Kidney glomerular epithelial cell (primary cell): ENCODE measurements around the gene SARDH.
A peak's percentile ranks its signal among the peaks of the same experiment; 100 is the strongest.
"Not testable (repeated sequence)": the region's sequence is repeated elsewhere in the genome, so short reads cannot be mapped to it uniquely, and the experiment has no call there.

ENCODE experiments used
- DNase-seq: peaks from one replicate; lab custom pipeline; 2025; lab: John Stamatoyannopoulos, UW

The SARDH gene

DNA sequence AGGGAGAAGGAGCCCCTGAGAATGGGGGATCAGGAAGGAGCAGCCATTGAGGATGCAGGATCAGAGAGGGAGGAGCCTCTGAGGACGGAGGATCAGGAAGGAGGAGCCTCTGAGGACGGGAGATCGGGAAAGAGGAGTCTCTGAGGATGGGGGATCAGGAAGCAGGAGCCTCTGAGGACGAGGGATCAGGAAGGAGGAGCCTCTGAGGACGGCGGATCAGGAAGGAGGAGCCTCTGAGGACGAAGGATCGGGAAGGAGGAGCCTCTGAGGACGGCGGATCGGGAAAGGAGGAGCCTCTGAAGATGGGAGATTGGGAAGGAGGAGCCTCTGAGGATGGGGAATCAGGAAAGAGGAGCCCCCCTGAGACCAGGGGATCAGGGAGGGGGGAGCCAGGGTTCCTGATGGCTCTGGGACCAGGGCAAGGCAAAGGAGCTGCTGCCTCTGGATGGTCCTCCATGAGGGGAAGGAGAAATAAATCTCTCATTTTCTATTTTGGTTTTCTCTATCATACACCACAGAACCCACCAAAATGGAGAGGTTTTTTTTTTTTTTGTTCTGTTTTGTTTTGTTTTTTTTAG lies 22.6 kb upstream of the SARDH start:
- no peak for DNase-seq

DNA sequence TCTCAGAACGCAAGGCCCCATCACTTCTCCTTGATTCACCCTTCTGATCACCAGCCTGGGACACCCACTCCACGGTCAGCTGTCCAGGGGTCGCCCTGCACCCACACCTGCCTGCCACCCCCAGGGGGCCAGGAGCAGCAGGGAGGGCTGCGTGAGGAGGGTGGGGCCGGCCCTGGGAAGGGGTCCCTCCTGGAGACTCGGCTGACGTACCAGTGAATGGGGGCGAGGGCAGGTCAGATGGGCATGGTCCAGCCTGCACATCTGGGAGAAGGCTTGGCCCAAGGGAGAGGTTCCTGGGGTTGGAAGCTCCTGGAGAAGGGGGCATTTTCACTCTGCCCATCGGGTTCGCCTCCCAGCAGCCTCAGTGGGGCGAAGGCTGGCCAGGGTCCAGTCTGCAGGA lies 21.8 kb upstream of the SARDH start:
- no peak for DNase-seq

GRCh38 chr9:133759146-133759900 lies 21.2 kb upstream of the SARDH start:
- DNase-seq: no peak

DNA sequence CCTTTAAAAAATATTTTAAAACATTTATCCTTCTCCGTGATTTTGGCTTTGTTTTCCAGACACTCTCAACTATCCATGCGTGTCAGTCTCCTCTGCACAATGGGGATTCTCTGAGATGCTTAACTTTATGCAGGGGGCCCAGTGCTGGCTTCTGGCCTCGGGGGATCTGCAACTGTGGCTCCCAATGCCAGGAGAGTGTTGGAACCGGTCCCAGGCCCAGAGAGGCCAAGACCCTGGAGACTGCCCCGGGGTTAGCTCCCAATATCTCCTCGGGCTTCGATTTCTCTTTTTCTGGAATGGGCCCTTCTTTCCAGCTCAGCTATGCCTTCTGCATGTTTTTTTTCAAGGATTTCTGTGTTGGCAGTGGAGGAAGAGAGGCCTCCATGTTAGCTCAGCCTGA lies 20.1 kb upstream of the SARDH start:
- DNase-seq: no peak

DNA sequence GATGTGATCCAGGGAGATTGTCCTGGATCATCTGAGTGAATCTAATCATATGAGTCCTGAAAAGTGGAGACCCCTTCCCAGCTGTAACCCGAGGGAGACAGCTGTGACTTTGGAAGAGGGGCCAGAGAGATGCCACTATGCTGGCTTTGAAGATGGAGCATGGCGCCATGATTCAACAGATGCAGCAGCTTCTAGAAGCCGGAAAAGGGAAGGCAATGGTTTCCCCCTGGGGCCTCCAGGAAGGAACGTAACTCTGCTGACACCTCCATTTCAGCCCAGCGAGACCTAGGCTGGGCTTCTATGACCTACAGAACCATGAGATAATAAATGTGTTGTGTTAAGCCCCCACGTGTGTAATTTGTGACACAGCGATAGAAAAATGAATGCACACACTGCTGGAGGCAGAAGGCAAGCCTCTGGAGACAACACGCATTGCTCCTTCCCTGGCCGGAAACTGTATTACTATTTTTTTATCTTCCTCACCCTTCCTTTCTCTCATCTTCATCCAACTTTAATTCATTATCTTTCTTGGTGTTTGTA lies 16.6 kb upstream of the SARDH start:
- DNase-seq: no peak

DNA sequence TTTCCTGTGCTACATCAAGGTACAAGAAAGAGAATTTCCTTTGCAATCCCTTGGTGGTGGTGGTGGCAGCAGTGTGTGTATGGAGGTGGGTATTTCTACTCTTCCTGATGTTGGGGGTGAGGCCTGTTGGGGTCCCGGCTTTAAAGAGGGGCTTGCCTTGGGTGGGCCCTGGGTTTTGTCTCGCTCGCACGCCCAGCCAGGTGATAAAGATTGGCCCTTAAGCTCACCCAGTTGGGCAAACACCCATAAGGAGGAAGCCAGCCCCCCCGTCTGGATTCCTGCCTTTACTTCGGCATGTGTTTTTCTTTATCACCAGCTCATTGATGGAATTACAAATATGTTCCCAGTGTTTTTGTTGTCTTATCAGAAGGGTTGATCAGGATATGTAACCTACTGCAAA lies 16.0 kb upstream of the SARDH start:
- no peak for DNase-seq

GRCh38 chr9:133752739-133753446 lies 14.7 kb upstream of the SARDH start:
- no peak for DNase-seq

DNA sequence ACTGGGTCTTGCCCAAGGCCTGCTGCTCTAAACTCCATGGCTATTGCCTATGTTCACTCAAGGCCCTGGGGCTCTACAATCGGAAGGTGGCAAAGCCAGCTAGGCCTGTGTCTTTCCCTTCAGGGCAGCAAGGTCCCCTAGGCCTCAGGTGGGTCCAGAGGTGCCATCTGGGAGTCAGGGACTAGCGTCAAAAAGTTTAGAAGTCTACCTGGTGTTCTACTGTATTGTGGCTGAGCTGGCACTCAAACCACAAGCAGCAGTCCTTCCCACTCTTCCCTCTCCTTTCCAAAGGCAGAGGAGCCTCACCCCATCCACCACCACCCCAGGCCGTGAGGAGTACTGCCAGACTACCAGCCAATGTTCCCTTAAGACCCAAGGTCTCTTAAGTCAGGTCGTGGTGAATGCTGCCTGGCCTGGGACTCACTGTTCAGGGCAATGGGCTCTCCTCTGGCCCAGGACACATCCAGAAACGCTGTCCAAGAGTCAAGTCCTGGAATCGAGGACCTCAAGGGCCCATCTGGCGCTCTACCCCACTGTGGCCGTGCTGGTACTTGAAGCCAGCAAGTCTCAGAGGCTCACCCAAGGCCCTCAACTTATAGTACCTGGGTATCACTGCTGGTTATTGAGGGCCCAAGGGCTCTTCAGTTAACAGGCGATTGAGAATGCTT lies 13.0 kb upstream of the SARDH start:
- DNase-seq: no peak

DNA sequence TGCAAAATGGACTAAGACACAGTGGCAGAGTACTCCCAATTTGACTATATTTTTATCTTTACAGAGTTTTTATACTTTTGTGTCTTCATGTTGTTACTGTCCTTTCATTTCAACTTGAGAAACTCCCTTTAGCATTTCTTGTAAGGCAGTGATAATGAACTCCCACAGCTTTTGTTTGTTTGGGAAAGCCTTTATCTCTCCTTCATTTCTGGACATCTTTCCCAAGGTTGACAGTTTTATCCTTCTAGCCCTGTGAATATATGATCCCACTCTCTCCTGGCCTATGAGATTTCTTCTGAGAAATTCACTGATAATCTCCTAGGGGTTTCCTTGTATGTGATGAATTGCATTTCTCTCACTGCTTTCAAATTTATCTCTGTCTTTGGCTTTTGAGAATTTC lies 9.2 kb upstream of the SARDH start:
- DNase-seq: no peak

DNA sequence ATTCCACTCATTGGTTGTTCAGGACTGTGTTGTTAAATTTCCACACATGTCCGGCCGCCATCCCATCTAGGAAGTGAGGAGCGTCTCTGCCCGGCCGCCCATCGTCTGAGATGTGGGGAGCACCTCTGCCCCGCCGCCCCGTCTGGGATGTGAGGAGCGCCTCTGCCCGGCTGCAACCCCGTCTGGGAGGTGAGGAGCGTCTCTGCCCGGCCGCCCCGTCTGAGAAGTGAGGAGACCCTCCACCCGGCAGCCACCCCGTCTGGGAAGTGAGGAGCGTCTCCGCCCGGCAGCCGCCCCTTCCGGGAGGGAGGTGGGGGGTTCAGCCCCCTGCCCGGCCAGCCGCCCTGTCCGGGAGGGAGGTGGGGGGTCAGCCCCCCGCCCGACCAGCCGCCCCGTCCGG lies 6.4 kb upstream of the SARDH start:
- DNase-seq: not testable (repeated sequence)

GRCh38 chr9:133742849-133743444 lies 4.8 kb upstream of the SARDH start:
- peak; percentile 18 for DNase-seq

- DNase-seq: no peak
Observed at GRCh38 chr9:133742251-133742650, 4.1 kb upstream of the SARDH start.

DNA sequence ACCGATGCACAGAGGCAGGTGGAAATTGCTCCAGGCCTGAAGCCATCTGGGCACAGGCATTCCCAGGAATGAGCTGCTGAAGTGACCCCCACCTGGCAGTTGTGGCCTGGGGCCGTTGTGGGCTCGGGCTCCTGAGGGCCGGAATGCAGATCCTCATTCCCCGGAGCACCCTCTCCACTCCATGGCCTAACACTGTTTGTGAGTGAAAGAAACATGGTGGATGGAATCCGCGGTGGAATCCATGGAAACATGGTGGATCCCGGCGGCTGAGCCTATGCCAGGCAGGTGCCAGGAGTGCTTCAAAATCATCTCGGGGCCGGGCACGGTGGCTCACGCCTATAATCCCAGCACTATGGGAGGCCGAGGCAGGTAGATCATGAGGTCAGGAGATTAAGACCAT lies 3.6 kb upstream of the SARDH start:
- DNase-seq: no peak

DNA sequence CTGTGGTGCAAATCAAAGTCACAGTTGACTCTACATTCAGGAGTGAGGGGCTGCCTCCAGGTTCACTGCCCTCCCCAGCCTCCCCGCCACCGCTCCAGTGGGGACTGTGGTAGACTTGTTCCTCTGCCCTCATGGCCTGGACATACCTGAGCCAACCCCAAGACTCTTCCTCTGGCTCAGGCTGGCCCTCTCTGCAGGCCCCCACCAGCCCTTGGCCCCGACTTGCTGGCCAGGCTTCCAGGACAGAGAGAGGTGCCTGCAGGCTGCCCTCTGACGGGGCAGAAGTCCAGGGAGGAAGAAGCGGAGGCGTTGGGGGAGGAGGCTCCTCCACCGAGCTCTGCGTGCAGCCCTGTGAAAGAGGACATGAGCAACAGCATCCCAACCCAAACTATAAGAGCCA lies 2.8 kb upstream of the SARDH start:
- DNase-seq: no peak

DNA sequence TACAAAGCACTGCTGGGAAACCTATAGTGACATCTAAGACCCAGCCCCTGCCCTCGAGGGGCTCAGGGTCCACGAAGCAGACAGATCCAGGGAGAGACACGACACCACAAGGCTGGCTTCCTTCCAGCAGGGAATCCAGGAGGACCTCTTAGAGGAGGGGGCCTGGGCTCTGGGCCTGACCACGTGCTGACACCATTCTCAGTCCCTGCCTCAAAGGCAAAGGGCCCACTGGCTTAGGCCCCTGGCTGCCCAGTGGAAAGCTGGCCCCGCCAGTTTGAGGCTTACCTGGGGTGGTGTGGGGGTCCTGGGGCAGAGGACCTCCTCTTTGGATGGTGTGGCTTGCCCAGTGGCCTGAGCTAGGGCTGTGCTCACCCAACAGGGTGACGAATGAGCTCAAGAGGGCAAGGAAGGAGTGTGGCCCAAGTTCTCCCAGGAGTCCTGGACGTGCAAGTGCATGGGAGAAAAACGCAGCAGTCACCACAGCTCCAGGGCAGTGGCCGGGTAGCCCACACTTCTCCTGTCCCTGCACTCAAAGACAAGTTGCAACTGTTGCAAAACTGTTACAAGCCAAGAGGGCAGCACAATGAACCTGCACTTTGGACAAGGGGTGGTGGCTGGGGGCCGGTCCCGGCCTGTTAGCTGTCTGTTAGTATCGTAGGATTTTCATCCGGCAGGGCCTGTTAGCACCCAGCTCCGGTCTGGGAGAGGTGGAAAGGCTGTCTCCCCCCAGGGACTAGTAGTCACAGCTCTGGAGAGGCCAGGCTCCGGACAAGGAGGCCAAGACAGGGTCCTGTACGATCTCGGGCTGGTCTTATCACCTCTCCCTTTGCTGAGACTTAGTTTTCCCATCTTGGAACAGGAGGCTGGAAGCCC lies 1.5 kb upstream of the SARDH start:
- DNase-seq: no peak

- no peak for DNase-seq
Observed at GRCh38 chr9:133738640-133739225, 581 bp upstream of the SARDH start.

- no peak for DNase-seq
Observed at GRCh38 chr9:133737071-133737773, 930 bp downstream of the SARDH start.

DNA sequence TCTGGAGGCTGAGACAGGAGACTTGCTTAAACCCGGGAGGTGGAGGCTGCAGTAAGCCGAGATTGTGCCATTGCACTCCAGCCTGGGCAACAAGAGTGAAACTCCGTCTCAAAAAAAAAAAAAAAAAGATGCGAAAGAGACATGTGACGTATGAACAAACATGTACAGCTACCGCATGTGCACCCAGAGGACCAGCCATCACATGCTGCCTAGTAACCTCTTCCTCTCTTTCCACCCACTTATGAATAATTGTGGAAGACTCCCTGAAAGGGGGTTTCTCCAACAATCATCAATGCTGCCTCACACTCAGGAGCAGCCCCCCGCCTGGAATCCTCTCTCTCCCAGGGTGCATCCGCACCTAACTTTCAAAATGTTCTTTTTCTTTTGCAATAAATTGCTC lies 2.2 kb downstream of the SARDH start:
- no peak for DNase-seq

DNA sequence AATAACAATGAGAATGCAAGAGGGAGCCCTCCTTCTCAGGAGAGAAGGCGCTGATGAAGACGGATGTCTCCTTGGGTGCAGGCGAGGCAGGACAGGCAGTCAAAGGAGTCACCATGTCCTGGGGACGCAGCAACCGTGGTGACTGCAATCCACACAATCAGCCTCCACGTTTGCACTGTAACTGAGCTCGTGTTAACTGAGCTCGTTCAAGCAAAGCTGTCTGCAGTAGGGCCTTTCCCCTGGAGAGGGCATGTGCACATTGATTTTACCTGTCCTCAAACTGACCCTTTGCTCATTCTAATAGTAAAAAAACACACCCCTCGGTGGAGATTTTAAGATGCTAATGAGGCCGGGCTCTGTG lies 2.8 kb downstream of the SARDH start:
- DNase-seq: no peak
